HEK293 (cell line): ENCODE measurements around the gene AHCTF1.
"Not testable (repeated sequence)": the region's sequence is repeated elsewhere in the genome, so short reads cannot be mapped to it uniquely, and the experiment has no call there.

Source experiments
- CTCF ChIA-PET: fragments of 350-600 bp; formaldehyde crosslinking; extraction: SDS; loops from one replicate; lab custom pipeline; 2021; ENCODE audit warnings: antibody characterized with exemption; lab: Yijun Ruan, JAX
- POLR2A ChIA-PET: fragments of 300-600 bp; formaldehyde crosslinking; extraction: SDS; loops from one replicate; lab custom pipeline; 2020; ENCODE audit warnings: antibody characterized with exemption, inconsistent platforms; lab: Yijun Ruan, JAX
- H3K27ac ChIP-seq: fragments of 200-500 bp; sonication (Bioruptor generic); 2 replicates; pipeline ENCODE4 v1.5.1; 2014; ENCODE audit warnings: low read depth, low read length, control low read depth, inconsistent platforms; ENCODE audit errors: extremely low read depth
- H3K36me3 ChIP-seq, 2 experiments: fragments of 200-500 bp in 1 of 2; sonication (Bioruptor generic) in 1 of 2; 1 replicate in 1 of 2; 2 replicates in 1 of 2; pipeline ENCODE4 v1.5.1; 2014 to 2017; ENCODE audit warnings: inconsistent platforms in 2 of 2, low read length in 2 of 2; ENCODE audit not compliant: control insufficient read depth in 2 of 2, insufficient read depth in 1 of 2
- H3K4me1 ChIP-seq: fragments of 200-500 bp; sonication (Bioruptor generic); 2 replicates; pipeline ENCODE4 v1.5.1; 2014; ENCODE audit warnings: mild to moderate bottlenecking, low read length, inconsistent platforms; ENCODE audit not compliant: control insufficient read depth, insufficient read depth
- H3K4me3 ChIP-seq: 2 replicates; pipeline ENCODE4 v1.5.1; 2011; ENCODE audit warnings: low read depth, mild to moderate bottlenecking, control low read depth, low read length, moderate library complexity
- H3K9me3 ChIP-seq: fragments of 200-500 bp; sonication (Bioruptor generic); 2 replicates; pipeline ENCODE4 v1.5.1; 2014; ENCODE audit warnings: low read depth, low read length, inconsistent platforms; ENCODE audit not compliant: control insufficient read depth, insufficient read depth
- SCRT1 ChIP-seq: fragments of 450-650 bp; formaldehyde crosslinking; IDR thresholded peaks from 2 replicates; pipeline ENCODE4 v1.5.1; 2016; ENCODE audit warnings: missing biosample characterization, missing genetic modification characterization, borderline replicate concordance
- SCRT2 ChIP-seq: fragments of 450-650 bp; formaldehyde crosslinking; IDR thresholded peaks from 2 replicates; pipeline ENCODE4 v1.5.1; 2016; ENCODE audit warnings: missing biosample characterization, missing genetic modification characterization
- SP3 ChIP-seq: fragments of 450-650 bp; formaldehyde crosslinking; IDR thresholded peaks from 2 replicates; pipeline ENCODE4 v1.5.1; 2016; ENCODE audit warnings: missing biosample characterization, missing genetic modification characterization
- ZBTB1 ChIP-seq: fragments of 450-650 bp; formaldehyde crosslinking; IDR thresholded peaks from 2 replicates; pipeline ENCODE4 v1.5.1; 2016; ENCODE audit warnings: missing biosample characterization, missing genetic modification characterization
- ZBTB49 ChIP-seq: fragments of 450-650 bp; formaldehyde crosslinking; IDR thresholded peaks from 2 replicates; pipeline ENCODE4 v1.5.1; 2016; ENCODE audit warnings: missing biosample characterization, missing genetic modification characterization, low read depth
- ZBTB8A ChIP-seq: fragments of 450-650 bp; formaldehyde crosslinking; IDR thresholded peaks from 2 replicates; pipeline ENCODE4 v1.5.1; 2016; ENCODE audit warnings: missing biosample characterization, missing genetic modification characterization
- ZFP41 ChIP-seq: fragments of 450-650 bp; formaldehyde crosslinking; IDR thresholded peaks from 2 replicates; pipeline ENCODE4 v1.5.1; 2016; ENCODE audit warnings: missing biosample characterization, missing genetic modification characterization, borderline replicate concordance
- ZNF114 ChIP-seq: fragments of 450-650 bp; formaldehyde crosslinking; IDR thresholded peaks from 2 replicates; pipeline ENCODE4 v1.5.0; 2017; ENCODE audit warnings: missing biosample characterization, missing genetic modification characterization
- ZNF155 ChIP-seq: fragments of 450-650 bp; formaldehyde crosslinking; IDR thresholded peaks from 2 replicates; pipeline ENCODE4 v1.5.1; 2016; ENCODE audit warnings: missing biosample characterization, missing genetic modification characterization
- ZNF184 ChIP-seq: fragments of 450-650 bp; IDR thresholded peaks from 2 replicates; pipeline ENCODE4 v1.5.1; 2018; ENCODE audit warnings: missing biosample characterization, mild to moderate bottlenecking, missing genetic modification characterization
- ZNF223 ChIP-seq: fragments of 450-650 bp; formaldehyde crosslinking; IDR thresholded peaks from 2 replicates; pipeline ENCODE4 v1.5.1; 2016; ENCODE audit warnings: missing biosample characterization, missing genetic modification characterization
- ZNF274 ChIP-seq, 2 experiments: fragments of 200-500 bp in 1 of 2; fragments of 450-650 bp in 1 of 2; sonication (Bioruptor generic) in 1 of 2; formaldehyde crosslinking in 1 of 2; IDR thresholded peaks; 2 replicates each; pipeline versions ENCODE4 v1.5.1 to v1.6.1; 2014 to 2016; ENCODE audit warnings: borderline replicate concordance in 1 of 2, inconsistent platforms in 1 of 2, low read length in 1 of 2, missing biosample characterization in 1 of 2, missing genetic modification characterization in 1 of 2
- ZNF302 ChIP-seq: fragments of 450-650 bp; formaldehyde crosslinking; IDR thresholded peaks from 2 replicates; pipeline ENCODE4 v1.5.1; 2016; ENCODE audit warnings: missing biosample characterization, missing genetic modification characterization, low read depth
- ZNF48 ChIP-seq: fragments of 450-650 bp; formaldehyde crosslinking; IDR thresholded peaks from 2 replicates; pipeline ENCODE4 v1.5.1; 2016; ENCODE audit warnings: missing biosample characterization, missing genetic modification characterization
- ZNF548 ChIP-seq: fragments of 450-650 bp; formaldehyde crosslinking; IDR thresholded peaks from 2 replicates; pipeline ENCODE4 v1.5.1; 2016; ENCODE audit warnings: missing biosample characterization, missing genetic modification characterization
- ZNF555 ChIP-seq: fragments of 450-650 bp; formaldehyde crosslinking; conservative IDR thresholded peaks from 2 replicates; pipeline ENCODE4 v1.5.1; 2017; ENCODE audit warnings: missing biosample characterization, mild to moderate bottlenecking, missing genetic modification characterization, inconsistent platforms
- ZNF660 ChIP-seq: fragments of 450-650 bp; IDR thresholded peaks from 2 replicates; pipeline ENCODE4 v1.5.1; 2018; ENCODE audit warnings: missing biosample characterization, mild to moderate bottlenecking, missing genetic modification characterization
- ZNF701 ChIP-seq: fragments of 450-650 bp; formaldehyde crosslinking; IDR thresholded peaks from 2 replicates; pipeline ENCODE4 v1.5.1; 2016; ENCODE audit warnings: missing biosample characterization, missing genetic modification characterization
- ZSCAN18 ChIP-seq: fragments of 450-650 bp; formaldehyde crosslinking; IDR thresholded peaks from 2 replicates; pipeline ENCODE4 v1.5.1; 2016; ENCODE audit warnings: missing biosample characterization, missing genetic modification characterization
- ZSCAN4 ChIP-seq: fragments of 450-650 bp; formaldehyde crosslinking; IDR thresholded peaks from 2 replicates; pipeline ENCODE4 v1.5.1; 2017; ENCODE audit warnings: missing biosample characterization, missing genetic modification characterization
- ZSCAN5A ChIP-seq: fragments of 450-650 bp; formaldehyde crosslinking; IDR thresholded peaks from 2 replicates; pipeline ENCODE4 v1.5.1; 2016; ENCODE audit warnings: missing biosample characterization, missing genetic modification characterization

The AHCTF1 gene

GRCh38 chr1:246843876-246844275, 87.9 kb downstream of the AHCTF1 start:
- CTCF ChIA-PET, result no interaction called here
- H3K36me3 ChIP-seq, result peaks cover 3 to 56% of the 10 kb centered on the region in 2 experiments; a peak in 2 of 3 replicates
- H3K4me1 ChIP-seq, result no peaks in the 10 kb centered on the region
- H3K9me3 ChIP-seq, result no peaks in the 10 kb centered on the region
- POLR2A ChIA-PET, result no interaction called here
- H3K27ac ChIP-seq, result no peak overlapping the region
- TF ChIP-seq ZBTB8A (tag by site-specific recombination), result no peak
- no peak for TF ChIP-seq ZNF114 (tag by site-specific recombination)
- no peak for TF ChIP-seq ZSCAN4 (tag by site-specific recombination)
- TF ChIP-seq ZFP41 (tag by site-specific recombination), result no peak
- TF ChIP-seq ZNF223, result no peak
- no peak for TF ChIP-seq ZSCAN18 (tag by site-specific recombination)
- TF ChIP-seq ZNF660 (tag by site-specific recombination), result no peak
- no peak for TF ChIP-seq SCRT1 (tag by site-specific recombination)
- no peak for TF ChIP-seq ZSCAN5A (tag by site-specific recombination)
- H3K4me3 ChIP-seq, result no peak overlapping the region

GRCh38 chr1:246840761-246841160, 91.0 kb downstream of the AHCTF1 start:
- POLR2A ChIA-PET, H3K9me3 ChIP-seq, H3K4me3 ChIP-seq, H3K27ac ChIP-seq, H3K4me1 ChIP-seq, CTCF ChIA-PET: not testable (repeated sequence)
- peaks cover 0 to 36% of the 10 kb centered on the region in 2 experiments; a peak in 1 of 3 replicates for H3K36me3 ChIP-seq

- Histone ChIP-seq H3K4me1 (no peaks in the 10 kb centered on the region), H3K4me3 (no peak overlapping the region), H3K27ac (no peak overlapping the region), H3K9me3 (no peaks in the 10 kb centered on the region), H3K36me3 (peaks cover 0 to 18% of the 10 kb centered on the region in 2 experiments; a peak in 1 of 3 replicates)
- TF ChIP-seq SCRT2 (tag by site-specific recombination), result no peak
- TF ChIP-seq ZNF701 (tag by site-specific recombination), result no peak
- TF ChIP-seq ZNF274 (IDR thresholded peaks at IDR 0.05; ENCODE audit: low read length), result no peak
- no peak for TF ChIP-seq ZNF274 (tag by site-specific recombination; IDR thresholded peaks at IDR 0.05; ENCODE audit: borderline replicate concordance)
- POLR2A ChIA-PET, result no interaction called here
- CTCF ChIA-PET, result no interaction called here
Measured at GRCh38 chr1:246838118-246838456, 93.7 kb downstream of the AHCTF1 start.

- no peaks in the 10 kb centered on the region for H3K4me1 ChIP-seq
- CTCF ChIA-PET, result no interaction called here
- H3K27ac ChIP-seq, result no peak overlapping the region
- no peak overlapping the region for H3K4me3 ChIP-seq
- no peaks in the 10 kb centered on the region for H3K9me3 ChIP-seq
- H3K36me3 ChIP-seq, result peaks cover 0 to 13% of the 10 kb centered on the region in 2 experiments; a peak in 1 of 3 replicates
- POLR2A ChIA-PET, result no interaction called here
- TF ChIP-seq ZBTB49 (tag by site-specific recombination), result no peak
- no peak for TF ChIP-seq ZNF302 (tag by site-specific recombination)
- TF ChIP-seq ZNF548 (tag by site-specific recombination), result no peak
- no peak for TF ChIP-seq ZNF155
- no peak for TF ChIP-seq SP3 (tag by site-specific recombination)
- no peak for TF ChIP-seq ZNF555 (tag by site-specific recombination)
- TF ChIP-seq ZNF48 (tag by site-specific recombination), result no peak
- TF ChIP-seq ZNF184 (tag by site-specific recombination), result no peak
- no peak for TF ChIP-seq ZBTB1 (tag by site-specific recombination)
Measured at GRCh38 chr1:246837418-246838117, 94.2 kb downstream of the AHCTF1 start.
